Melanocyte of skin (primary cell): ENCODE results near the gene IL3RA. TPM values are rescaled to one million over a fixed set of nuclear protein-coding genes. Genes with fewer than 3 reads are reported as not detected.

Experiments used
- small RNA-seq, 2 donors: library from RNA; depleted of rRNA; stranded (forward); fragments of <200 nt; gene quantifications; one replicate each; pipeline ENCODE3, GENCODE V24; 2012
- total RNA-seq, 2 donors: library from RNA; depleted of rRNA; stranded (reverse); fragments of >200 nt; gene quantifications; 2 replicates each; pipeline ENCODE4 v1.2.3, GENCODE V29; 2012

Gene IL3RA
- total RNA-seq: under 1 TPM in 1 of 2 donors, not detected in 1; under 0.01 TPM

GRCh38 chrX:1336331-1336943 is at the start of gene IL3RA:
Gene IL3RA, plus strand, starts transcription at chrX:1336785. Its CDS starts 4,981 bp downstream, at chrX:1341766.

GRCh38 chrX:1391707-1392375 is 55.3 kb downstream of the IL3RA start, which contains the start of gene SLC25A6:
Gene SLC25A6, minus strand, starts transcription at chrX:1392113. Its CDS starts 104 bp downstream, at chrX:1392009.

Small RNAs within 50 kb of the gene (small RNA-seq; reads per million reads assigned to genes)
- gene MIR3690 (0 reads per million in 2 donors), gene RNA5SP498 (0 reads per million in 2 donors)

Other genes starting within 250 kb of the IL3RA start
- not detected for gene CRLF2, start 124.1 kb upstream of the IL3RA start, total RNA-seq
- gene CSF2RA, start 68.0 kb upstream of the IL3RA start, total RNA-seq: under 1 TPM; 0.34 to 1.00 TPM
- gene SLC25A6, start 55.3 kb downstream of the IL3RA start, total RNA-seq: 100 to 1,000 TPM; 157 to 194 TPM
- 1 to 10 TPM; 7.0 to 8.9 TPM for gene ASMTL, start 116.1 kb downstream of the IL3RA start, total RNA-seq
- not detected for gene P2RY8, start 200.4 kb downstream of the IL3RA start, total RNA-seq